Stomach (tissue), 4 donors: ENCODE results near the gene GRB10.

Experiments used
- CTCF ChIP-seq, 7 experiments: fragments of 450-650 bp in 4 of 7; fragments of 200-600 bp in 3 of 7; sonication (generic) in 3 of 7; IDR thresholded peaks; one replicate each; pipeline ENCODE4 v1.5.1; 2016 to 2019; ENCODE audit warnings: antibody characterized with exemption in 7 of 7, control low read depth in 2 of 7, mild to moderate bottlenecking in 1 of 7
- EP300 ChIP-seq: sonication (generic); formaldehyde crosslinking; IDR thresholded peaks from one replicate; pipeline ENCODE4 v1.6.1; 2017; ENCODE audit warnings: antibody characterized with exemption
- POLR2A ChIP-seq, 4 donors: fragments of 450-650 bp; IDR thresholded peaks; one replicate each; pipeline ENCODE4 v1.6.1; 2016; ENCODE audit warnings: antibody characterized with exemption in 4 of 4, control low read depth in 2 of 4, mild to moderate bottlenecking in 1 of 4, moderate library complexity in 1 of 4
- POLR2AphosphoS5 ChIP-seq, 3 donors: sonication (generic); formaldehyde crosslinking; IDR thresholded peaks; one replicate each; pipeline ENCODE4 v1.6.1; 2016; ENCODE audit warnings: antibody characterized with exemption in 3 of 3

GRCh38 chr7:50662996-50663395 is 119.7 kb downstream of the GRB10 start:
- TF ChIP-seq POLR2A (IDR thresholded peaks at IDR 0.05) = no peak
- no peak for TF ChIP-seq EP300
- TF ChIP-seq CTCF (IDR thresholded peaks at IDR 0.05) = no peak
- no peak for TF ChIP-seq POLR2AphosphoS5 (IDR thresholded peaks at IDR 0.05)
